SK-N-SH (cell line): ENCODE results near the gene ZFYVE21.

Source experiments
- CTCF ChIP-seq: fragments of 200-600 bp; sonication (generic); IDR thresholded peaks from 2 replicates; pipeline ENCODE4 v1.6.1; 2017; ENCODE audit warnings: antibody characterized with exemption, mild to moderate bottlenecking, moderate library complexity
- EZH2phosphoT487 ChIP-seq: fragments of 200-600 bp; sonication (generic); IDR thresholded peaks from 2 replicates; pipeline ENCODE4 v1.6.1; 2017; ENCODE audit warnings: low read depth, mixed run types, mild to moderate bottlenecking, antibody characterized with exemption, moderate library complexity, borderline replicate concordance
- FOSL2 ChIP-seq: IDR thresholded peaks from 2 replicates; pipeline ENCODE4 v1.4.0; 2012; ENCODE audit warnings: low read depth, mild to moderate bottlenecking, moderate library complexity, borderline replicate concordance
- GABPA ChIP-seq: IDR thresholded peaks from 2 replicates; pipeline ENCODE4 v1.4.0; 2012; ENCODE audit warnings: low read depth, mild to moderate bottlenecking
- MEF2A ChIP-seq: IDR thresholded peaks from 2 replicates; pipeline ENCODE4 v1.4.0; 2012; ENCODE audit warnings: low read depth, borderline replicate concordance
- NRF1 ChIP-seq: IDR thresholded peaks from 2 replicates; pipeline ENCODE4 v1.6.1; 2012; ENCODE audit warnings: low read depth, mild to moderate bottlenecking, low read length
- RFX5 ChIP-seq: IDR thresholded peaks from 2 replicates; pipeline ENCODE4 v1.6.1; 2012; ENCODE audit warnings: mild to moderate bottlenecking, improper control_type of control experiment, low read length

GRCh38 chr14:103736546-103737431, 21.2 kb downstream of the ZFYVE21 start:
- no peak for TF ChIP-seq CTCF
- no peak for TF ChIP-seq GABPA
- no peak for TF ChIP-seq FOSL2
- TF ChIP-seq RFX5, result no peak
- no peak for TF ChIP-seq NRF1
- TF ChIP-seq MEF2A, result no peak
- TF ChIP-seq EZH2phosphoT487, result no peak
